Stimulated activated CD4-positive, alpha-beta T cell treated with anti-CD3 and anti-CD28 coated beads, TNF-alpha, amount 100 ng/mL, for 1 hour (primary cell): ENCODE data around the gene CD3D.

Source experiments
- DNase-seq, 3 donors: peaks; one replicate each; pipeline ENCODE4 v3.0.0-alpha.2; 2020; ENCODE audit warnings: low read depth in 3 of 3, low spot score in 1 of 3

Gene CD3D

GRCh38 chr11:118342503-118343161, at the start of gene CD3D:
TSS of gene CD3D (minus strand) at chr11:118342705. CDS start at chr11:118342607, 98 bp downstream.
- peak; percentile 35 to 62 (median 54) for DNase-seq

GRCh38 chr11:118383657-118384056, 41.2 kb upstream of the CD3D start:
- no peak for DNase-seq

GRCh38 chr11:118382954-118383353, 40.4 kb upstream of the CD3D start:
- DNase-seq: no peak

- DNase-seq: no peak
Measured at GRCh38 chr11:118380571-118380970, 38.1 kb upstream of the CD3D start.

DNA sequence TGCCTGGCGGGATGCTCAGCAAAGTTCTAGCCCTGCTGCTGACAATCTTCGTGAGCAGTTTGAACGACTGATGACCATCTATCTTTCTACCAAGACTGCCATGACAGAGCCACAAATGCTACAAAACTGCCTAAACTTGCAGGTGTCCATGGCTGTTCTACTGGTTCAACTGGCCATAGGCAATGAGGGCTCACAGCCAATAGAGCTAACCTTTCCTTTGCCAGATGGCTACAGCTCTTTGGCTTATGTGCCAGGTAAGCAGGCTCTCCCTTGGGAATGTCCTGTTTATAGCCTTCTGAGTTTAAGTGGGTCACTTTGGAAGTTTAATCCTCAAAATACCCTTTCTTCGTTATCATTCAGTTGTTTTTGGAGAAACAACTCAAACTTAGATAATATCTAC, 37.0 kb upstream of the CD3D start:
- no peak for DNase-seq

DNA sequence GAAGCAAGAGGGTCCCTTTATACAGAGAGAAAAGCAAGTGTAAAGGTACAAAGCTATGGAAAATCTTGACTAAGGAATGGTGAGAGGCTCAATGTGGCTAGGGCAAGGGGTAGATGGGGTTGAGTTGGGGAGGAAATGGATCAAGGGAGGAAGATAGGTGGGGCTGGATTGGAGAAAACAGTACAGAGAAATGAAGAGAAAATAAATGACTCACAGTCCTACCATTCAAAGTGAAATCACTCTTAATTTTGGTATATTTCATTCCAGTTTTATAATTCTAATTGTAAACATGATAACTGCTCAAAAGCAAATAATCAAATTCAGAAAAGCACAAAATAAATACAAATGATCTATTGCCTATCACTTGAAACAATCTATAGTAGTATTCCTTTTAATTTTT, 33.5 kb upstream of the CD3D start:
- DNase-seq: no peak

GRCh38 chr11:118374729-118375128, 32.2 kb upstream of the CD3D start:
- DNase-seq: no peak

- DNase-seq: no peak
Measured at GRCh38 chr11:118373871-118374270, 31.4 kb upstream of the CD3D start.

DNA sequence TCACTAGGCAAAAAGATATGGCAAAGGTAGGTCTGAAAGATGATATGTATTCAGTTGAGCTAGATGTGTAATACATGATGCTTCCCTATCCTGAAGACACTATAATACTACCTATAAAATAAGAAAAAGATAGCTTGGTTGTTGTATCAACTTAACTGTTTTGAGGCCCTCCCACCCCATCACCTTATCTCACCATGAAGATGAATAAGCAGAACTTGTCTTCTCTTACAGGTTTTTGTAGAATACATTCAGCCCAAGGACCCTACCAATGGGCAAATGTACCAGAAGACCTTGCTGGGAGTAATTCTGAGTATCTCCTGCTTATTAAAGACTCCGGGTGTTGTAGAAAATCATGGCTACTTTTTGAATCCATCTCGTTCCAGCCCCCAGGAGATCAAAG, 30.8 kb upstream of the CD3D start:
- DNase-seq: no peak

- no peak for DNase-seq
Measured at GRCh38 chr11:118370774-118371173, 28.3 kb upstream of the CD3D start.

- DNase-seq: no peak
Measured at GRCh38 chr11:118366287-118366686, 23.8 kb upstream of the CD3D start.

GRCh38 chr11:118364956-118365615, 22.6 kb upstream of the CD3D start:
- DNase-seq: no peak

DNA sequence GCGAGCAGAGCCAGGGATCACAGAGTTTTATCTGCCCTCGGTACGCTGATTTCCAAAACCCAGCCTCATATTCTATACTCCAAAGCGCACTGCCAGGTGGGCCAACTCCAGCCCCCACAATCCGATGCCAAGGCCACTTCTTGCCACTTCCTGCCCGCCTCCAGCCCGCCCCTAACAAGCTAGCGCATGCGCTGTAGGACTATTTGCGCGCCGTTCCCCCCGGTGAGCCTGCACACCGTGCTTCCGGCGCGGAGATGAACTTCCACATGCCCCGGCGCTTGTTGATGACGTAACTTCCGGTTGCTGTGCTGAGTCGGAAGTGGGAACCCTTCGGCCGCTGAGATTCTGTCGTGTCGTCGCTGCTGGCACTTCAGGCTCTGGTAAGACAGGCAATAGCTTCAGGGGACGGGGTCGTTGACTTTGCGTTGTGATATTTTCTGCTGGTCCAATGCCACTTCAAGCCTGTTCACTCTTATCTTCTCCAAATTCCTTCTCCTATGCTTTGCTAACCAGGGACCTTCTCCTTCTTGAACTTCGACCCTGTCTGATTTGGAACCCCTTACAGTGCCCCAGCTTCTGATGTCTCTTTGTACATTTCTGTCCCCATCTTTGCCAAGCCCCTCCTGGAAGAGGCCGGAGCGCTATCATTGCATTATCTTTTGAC, 16.9 kb upstream of the CD3D start, which contains the start of gene UBE4A:
Gene UBE4A, plus strand, starts transcription at position 306 of the 664 bp plus-strand sequence. CDS start 5,481 bp downstream, outside the sequence.
- peak; percentile 95 to 96 (median 96) for DNase-seq

GRCh38 chr11:118358071-118358470, 15.6 kb upstream of the CD3D start:
- DNase-seq: no peak

- DNase-seq: no peak
Measured at GRCh38 chr11:118353084-118353710, 10.7 kb upstream of the CD3D start.

DNA sequence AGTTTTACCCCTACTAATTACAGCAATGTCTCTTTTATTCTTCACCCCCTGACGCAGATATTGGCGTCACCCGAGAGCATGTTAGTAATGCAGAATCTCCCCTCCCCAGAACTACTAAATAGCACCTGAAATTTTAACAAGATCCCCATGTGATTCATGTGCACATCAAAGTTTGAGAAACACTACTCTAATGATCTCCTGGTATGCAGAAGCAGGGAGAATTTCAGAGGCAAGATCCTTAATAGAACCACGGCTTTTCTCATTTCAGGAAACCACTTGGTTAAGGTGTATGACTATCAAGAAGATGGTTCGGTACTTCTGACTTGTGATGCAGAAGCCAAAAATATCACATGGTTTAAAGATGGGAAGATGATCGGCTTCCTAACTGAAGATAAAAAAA, 7.0 kb upstream of the CD3D start:
- no peak for DNase-seq

DNA sequence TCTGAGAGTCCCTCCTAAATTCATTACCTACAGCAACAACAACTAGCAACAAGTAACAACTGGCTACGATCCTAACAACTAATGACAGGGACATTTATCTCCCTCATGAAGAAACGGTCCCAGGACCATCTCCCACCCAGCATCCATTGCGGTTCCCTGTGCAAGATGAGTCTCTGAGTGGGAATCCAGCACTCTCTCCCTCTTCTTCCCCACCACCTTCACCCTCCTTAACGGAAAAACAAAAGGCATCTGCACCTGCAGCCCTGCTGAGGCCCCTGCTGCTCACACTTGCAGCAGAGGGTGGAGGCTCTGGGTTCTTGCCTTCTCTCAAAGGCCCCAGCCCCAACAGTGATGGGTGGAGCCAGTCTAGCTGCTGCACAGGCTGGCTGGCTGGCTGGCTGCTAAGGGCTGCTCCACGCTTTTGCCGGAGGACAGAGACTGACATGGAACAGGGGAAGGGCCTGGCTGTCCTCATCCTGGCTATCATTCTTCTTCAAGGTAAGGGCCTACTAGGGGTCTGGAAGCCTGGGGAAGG, 1.5 kb upstream of the CD3D start, which contains the start of gene CD3G:
Gene CD3G, plus strand, starts transcription at position 364 of the 535 bp plus-strand sequence. Its CDS starts 80 bp downstream, at position 444.
- DNase-seq: peak; percentile 49 to 65 (median 53)

DNA sequence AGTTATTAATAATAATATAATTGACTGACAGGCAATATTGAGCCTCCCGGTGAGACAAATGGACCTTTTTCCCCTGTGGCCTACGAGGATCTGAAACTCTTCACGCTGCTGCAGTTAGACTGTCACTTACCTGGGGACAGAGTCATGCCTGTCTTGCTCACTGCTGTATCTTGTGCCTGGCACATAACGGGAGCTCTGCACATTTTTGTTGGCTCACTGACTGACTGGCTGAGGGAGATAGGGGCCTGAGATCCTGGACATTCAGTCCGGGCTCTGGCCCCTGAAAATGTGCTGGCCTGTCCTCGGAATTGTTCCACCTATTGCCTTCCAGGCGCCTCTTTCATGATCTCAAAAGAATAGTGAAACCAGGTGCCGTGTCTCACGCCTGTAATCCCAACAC, 743 bp upstream of the CD3D start:
- DNase-seq: no peak

- DNase-seq: no peak
Measured at GRCh38 chr11:118341815-118342489, 553 bp downstream of the CD3D start.

DNA sequence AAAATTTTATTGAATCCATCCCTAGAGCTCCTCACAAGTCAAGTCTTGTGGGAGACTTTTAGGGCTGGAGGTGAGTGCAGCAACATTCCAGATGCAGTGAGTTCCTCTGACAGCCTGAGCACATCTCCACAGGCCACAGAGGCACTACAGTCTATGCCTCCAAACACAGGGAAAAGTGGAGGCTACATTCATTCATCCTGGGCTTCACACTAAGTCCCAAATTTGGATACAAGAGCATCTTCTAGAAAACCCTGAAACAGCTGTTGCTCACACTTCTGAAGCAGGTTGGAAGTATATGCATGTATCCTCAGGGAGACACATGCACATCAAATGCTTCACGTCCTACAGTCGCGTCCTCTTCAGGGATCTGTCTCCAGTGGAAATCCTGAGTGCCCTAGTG, 1.2 kb downstream of the CD3D start:
- no peak for DNase-seq

DNA sequence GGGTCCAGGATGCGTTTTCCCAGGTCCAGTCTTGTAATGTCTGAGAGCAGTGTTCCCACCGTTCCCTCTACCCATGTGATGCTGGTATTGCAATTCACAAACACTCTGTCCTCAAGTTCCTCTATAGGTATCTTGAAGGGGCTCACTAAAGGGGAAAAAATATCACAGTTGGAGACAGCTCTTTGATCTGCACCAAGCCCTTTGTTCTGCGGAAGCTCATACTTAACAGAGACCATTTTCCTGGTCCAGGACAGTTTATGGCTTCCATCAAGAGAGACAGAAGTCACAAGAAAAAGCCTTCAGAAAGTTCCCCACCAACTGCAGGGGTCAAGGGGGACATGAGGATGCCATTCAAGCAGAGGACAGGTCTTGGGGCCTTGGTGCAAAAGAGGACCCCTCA, 2.1 kb downstream of the CD3D start:
- DNase-seq: no peak
